SK-MEL-5 (cell line): ENCODE results near the gene PRR33. TPM values are rescaled to one million over a fixed set of nuclear protein-coding genes. Genes with fewer than 3 reads are reported as not detected.

Source experiments
- DNase-seq: peaks from one replicate; pipeline ENCODE4 v3.0.0-alpha.2; 2016; ENCODE audit warnings: low read depth, low spot score
- in situ Hi-C: cut with HindIII; loops from 2 replicates; pipeline ENCODE4 v1.10.0; 2016; ENCODE audit warnings: low sequenced_read_pairs, high pct_unique_total_duplicates, low pct_unique_long_range_greater_than_20kb
- total RNA-seq: library from RNA; depleted of rRNA; stranded (reverse); fragments of >200 nt; shearing (Covaris generic); gene quantifications from 2 replicates; pipeline ENCODE4 v1.2.3, GENCODE V29; 2014

PRR33 gene
- total RNA-seq, 1 experiment from 2014 or later: not detected

DNA sequence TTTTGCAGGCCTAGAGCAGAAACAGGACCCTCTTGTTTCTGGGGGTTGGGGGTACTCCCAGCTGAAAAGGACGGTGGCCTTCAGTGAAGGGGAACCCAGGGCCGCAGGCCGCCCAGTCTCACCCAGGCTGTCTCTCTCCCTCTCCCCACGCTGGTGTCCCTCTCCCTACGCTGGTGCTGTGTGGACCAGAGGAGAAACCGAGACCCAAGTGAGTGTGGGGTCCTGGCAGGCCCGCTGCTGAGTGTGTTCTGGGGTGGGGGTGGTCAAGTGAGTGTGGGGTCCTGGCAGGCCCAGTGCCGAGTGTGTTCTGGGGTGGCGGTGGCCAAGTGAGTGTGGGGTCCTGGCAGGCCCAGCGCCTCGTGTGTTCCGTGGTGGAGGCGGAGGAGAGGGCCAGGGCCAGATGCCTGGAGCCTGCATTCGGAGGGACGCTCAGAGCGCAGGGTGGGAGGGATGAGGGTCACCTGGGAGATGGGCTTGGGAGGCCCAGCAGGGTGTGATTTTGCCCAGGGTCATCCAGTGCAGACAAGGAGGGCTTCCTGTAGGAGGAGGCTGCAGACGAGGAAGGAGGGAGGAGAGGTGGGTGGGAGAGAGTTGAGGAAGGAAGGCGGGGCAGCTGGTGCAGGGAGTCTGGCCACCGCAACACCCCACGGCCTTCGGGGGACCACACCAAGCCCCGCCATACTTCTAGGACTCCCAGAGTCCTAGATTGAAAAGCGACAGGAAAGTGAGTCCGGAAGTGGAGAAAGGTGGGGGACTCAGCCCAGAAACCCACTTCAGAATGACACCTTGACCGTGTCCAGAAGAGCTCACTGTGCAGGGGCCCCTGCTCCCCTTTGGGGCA lies 38.1 kb upstream of the PRR33 start:
- no peak for DNase-seq
- in situ Hi-C loops: no loop called here

- DNase-seq: no peak
- in situ Hi-C loops: no loop called here
Measured at GRCh38 chr11:1928891-1929541, 37.3 kb upstream of the PRR33 start.

DNA sequence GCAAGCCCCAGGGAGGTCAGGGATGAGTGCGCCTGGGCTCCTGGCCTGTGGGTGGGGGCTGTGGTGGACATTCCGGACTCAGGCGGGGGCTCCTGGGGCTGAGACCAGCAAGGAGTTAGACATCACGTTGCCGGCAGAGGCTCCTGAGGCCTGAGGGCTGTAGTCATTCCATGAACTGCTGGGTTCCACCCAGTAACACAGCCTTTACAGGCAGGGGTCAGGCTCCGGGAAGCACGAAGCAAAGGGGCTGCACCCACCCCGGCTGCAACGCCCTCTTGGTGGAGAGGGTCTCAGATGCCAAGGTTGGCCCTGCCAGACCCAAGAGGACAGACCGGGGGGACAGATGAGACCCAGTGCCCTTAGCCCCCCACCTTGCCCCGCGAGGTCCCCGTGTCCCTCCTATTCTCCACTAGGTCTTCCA lies 36.8 kb upstream of the PRR33 start:
- no peak for DNase-seq
- in situ Hi-C loops: no loop called here

GRCh38 chr11:1927848-1928469 lies 36.3 kb upstream of the PRR33 start:
- DNase-seq: no peak
- in situ Hi-C loops: no loop called here

- no peak for DNase-seq
- in situ Hi-C loops: no loop called here
Measured at GRCh38 chr11:1927026-1927847, 35.5 kb upstream of the PRR33 start.

DNA sequence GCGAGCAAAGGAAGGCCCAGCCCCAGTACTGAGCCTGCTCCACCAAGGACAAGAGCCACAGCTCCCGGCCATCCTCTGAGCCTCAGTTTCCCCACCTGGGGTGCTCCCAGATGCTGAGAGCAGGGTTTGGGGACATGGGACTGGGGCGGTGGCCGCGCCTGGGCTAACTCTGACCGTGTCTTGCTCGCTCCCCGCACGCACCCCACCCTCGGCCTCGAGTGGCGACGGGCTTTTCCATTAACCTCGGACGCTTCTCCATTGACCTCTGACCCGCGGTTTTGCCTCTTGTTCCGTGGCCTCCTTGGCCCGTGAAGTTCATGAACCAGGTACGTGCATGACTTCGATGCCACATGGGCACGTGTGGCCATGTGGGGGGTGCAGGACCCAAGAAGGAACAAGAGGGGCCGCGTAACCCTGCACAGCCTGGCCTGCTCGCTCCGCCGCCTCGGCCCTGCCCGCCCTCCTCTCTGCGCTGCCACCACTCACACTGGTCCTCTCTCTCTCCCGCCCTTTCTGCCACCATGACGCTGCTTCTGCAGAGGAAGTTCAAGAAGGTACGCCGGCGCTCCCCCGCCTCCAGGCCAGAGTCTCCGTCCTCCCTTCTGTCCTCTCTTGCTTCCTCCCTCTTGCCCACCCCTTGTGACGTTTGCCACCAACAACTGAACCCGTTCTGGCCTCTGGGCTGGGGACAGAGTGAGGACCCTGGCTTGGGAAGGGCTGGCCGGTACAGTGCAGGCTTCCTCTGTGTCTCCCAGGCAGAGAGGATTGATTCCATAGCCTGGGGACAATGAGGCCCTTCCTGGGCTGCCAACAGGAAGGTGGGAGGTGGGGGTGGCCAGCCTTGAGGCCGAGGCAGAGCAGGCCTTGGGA lies 34.7 kb upstream of the PRR33 start:
- in situ Hi-C loops: no loop called here

DNA sequence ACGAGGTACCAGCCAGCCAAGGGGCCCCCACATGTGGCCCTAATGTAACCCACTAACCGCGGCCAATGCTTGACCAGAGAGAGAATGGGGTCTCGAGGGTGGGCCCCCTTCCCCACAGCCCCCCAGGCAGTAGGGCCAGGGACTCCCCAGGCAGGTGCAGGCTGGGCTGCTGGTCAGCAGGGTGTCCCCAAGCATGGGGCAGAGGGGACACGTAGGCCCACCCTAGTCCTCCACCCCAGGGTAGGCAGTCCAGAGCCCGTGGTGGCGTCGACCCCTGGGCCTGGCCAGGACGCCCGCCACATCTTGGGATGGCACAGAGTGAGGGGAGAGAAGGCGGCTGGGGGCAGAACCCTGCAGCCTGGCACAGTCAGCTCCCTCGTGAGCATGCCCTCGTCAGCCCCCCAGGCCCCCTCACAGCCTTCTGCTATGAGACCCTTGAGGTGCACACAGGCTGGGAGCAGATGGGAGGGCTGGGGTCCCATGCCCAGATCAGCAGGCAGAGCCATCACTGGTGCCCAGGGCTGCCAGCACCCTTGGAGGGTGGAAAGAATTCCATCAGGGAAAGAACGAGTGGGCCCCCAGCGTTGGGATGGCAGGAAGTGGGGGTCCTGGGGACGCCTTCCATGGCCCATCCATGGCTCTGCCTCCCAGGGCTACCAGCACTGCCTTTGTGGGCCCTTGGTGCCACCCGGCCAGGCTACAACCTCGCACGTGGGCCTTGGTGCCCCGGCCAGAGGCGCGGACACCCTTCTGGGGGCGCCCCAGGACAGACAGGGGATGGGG lies 33.9 kb upstream of the PRR33 start:
- in situ Hi-C loops: no loop called here
- no peak for DNase-seq

More for the DNA sequence above, 34.7 kb upstream of the PRR33 start:
- no peak for DNase-seq

DNA sequence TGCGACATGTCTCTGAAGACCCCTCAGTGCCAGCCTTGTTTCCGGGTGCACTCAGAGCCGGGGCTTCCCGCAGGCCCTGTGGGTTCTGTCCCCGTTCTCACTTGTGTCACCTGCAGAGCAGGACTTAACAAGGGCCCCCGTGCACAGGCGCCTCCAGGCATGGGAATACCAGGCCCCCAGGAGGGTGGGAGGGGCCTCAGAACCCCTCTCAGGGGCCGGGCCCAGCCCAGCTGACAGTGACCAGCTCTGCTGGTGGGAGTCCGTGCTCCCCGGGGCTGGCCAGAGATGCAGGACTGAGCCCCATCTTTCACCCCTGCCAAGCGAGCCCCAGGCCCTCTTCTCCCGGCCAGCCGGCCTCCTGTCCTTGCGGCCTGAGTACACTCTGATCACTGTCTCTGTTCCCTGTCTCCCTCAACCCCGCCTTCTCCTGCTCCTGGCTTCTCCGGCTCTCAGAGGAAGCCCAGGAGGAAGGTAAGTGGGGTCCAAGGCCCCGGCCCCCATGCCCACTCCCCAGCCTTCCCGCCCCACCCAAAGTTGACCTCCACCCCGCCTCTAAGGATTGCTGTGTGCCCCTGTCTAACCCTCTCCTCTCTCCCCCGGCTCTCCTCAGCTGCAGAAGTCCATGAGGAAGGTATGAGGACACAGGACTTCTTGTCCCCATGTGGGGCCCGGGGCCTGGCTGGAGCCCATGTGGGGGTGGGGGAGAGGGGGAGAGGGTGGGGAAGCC lies 33.1 kb upstream of the PRR33 start:
- DNase-seq: no peak
- in situ Hi-C loops: no loop called here

- in situ Hi-C loops: no loop called here
- no peak for DNase-seq
Measured at GRCh38 chr11:1924181-1924580, 32.5 kb upstream of the PRR33 start.

DNA sequence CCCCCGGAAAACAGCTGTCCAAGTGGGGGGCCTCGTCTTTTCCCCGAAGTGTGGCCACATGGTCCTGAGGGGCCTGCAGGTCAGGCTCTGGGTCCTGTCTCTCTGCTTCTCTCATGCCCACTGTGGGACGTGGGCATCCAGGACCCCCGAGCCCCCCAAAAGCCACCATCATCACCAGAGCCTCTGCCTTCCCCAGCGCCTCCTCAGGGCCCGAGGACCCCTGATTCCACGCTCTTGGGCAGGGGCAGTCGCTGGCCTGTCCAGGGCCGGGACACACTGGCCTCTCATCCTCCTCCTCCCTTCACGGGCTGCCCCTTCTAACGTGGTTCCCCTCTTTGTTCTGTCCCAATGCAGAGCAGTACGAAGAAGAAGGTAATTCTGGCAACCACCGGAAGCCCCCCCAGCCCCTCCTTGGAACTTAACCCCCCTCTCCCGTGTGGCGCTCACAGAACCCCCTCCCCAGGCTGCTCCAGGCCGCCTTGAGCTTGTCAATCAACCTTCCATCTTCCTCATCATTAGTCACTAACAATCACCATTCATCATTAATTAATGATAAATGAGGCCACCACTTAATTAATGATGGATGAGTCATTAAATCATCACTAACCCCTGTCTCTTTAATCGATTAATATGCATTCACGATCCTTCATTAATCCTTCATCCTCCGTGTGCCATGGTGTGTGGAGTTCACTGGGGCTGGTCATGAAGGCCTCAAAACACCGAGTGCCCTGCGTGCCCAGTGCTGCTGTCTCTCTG lies 31.7 kb upstream of the PRR33 start:
- DNase-seq: no peak
- in situ Hi-C loops: no loop called here

DNA sequence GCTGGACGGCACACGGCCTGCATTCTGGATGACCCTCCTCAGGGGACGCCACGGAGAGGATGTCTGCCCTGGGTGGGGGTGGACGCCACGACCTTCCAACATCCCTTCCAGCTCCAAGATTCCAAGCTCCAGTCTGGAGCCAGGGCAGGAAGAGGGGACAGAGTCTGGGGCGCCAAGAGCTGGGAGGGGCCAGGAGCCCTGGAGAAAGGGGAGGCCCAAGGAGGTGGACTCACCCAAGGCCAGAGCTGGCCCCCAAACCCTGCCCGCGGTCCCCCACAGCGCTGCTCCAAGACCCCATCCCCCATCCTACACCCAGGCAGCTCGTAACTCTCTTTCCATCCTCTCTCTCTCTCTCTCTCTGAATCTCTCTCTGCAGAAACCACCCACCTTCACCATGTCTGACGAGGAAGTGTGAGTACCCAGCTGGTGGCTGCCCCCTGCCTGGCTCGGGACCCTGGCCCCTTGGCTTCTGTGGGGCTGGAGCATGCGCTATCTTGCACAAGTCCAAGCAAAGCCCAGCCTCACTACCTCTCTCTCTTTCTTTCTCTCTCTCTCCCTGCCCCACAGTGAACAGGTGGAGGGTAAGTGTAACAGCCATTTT lies 30.9 kb upstream of the PRR33 start:
- DNase-seq: no peak
- in situ Hi-C loops: no loop called here

DNA sequence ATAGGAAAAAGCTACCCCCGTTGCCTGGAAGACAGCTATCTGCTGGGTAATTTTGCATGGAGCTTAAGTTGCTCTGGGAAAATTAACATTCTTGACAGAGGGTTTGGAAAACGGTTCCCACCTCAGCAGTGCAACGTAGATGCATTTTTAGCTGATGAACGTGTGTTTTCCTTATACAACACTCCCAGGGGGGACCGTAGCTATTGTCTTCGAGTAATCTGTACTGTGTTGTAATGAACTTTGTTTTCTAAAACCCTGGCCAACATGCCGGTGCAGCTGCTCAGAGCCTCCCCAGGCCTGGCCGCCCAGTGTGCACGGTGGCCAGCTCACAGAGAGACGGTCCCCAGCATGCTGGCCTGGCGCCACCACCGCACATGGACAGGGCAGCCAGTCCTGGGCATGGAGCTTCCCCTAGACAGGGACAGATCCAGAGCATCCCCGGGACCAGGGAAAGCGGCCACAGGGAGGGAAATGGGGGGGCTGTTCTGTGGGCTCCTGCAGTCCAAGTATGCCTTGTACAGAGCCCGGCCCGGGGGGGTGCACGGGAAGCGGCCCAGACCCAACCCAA lies 30.0 kb upstream of the PRR33 start:
- in situ Hi-C loops: no loop called here
- DNase-seq: no peak

DNA sequence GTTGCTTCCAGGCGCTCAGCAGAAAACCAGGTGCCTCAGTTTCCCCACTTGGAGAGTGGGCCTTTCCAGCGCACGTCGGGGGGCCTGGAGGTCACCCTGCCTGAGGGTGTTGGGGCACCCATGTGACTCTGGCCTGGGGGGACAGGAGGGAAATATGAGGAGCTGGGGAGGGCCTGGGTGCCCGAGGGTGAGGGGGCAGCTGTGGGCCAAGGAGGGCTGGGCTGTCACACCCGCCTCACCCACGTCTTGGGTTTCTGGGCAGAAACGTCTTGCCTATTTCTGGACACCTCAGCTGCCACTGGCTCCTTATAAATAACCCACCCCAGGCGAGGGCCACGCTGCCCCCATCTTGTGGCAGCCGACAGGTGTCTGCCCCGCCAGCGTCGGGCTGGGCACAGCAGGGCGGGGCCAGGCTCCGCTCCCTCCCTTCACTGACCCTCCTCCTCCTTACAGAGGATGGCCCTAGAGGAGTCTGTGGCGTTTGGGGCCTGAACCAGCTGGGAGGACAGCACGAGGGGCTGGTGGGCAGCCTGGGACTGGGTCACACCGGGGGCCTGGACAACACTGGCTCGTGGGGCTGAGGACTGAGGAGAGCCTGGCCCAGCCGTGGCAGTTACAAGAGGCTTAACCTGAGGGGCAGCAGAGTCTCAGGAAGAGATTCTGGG lies 29.3 kb upstream of the PRR33 start:
- in situ Hi-C loops: no loop called here
- no peak for DNase-seq
